H1 (cell line): ENCODE results near the gene FAM171A1.

ENCODE experiments used
- CTCF ChIP-seq, 3 experiments: IDR thresholded peaks; 1 replicate in 2 of 3; 2 replicates in 1 of 3; pipeline versions ENCODE4 v1.5.1 to v1.6.1; 2011; ENCODE audit warnings: low read length in 3 of 3, mild to moderate bottlenecking in 3 of 3, inconsistent platforms in 2 of 3, low read depth in 1 of 3, moderate library complexity in 1 of 3; ENCODE audit not compliant: insufficient read depth in 1 of 3; ENCODE audit errors: control extremely low read depth in 1 of 3
- EP300 ChIP-seq, 2 experiments: IDR thresholded peaks; 1 replicate in 1 of 2; 2 replicates in 1 of 2; pipeline ENCODE4 v1.6.1; 2011 to 2012; ENCODE audit warnings: low read depth in 2 of 2, low read length in 2 of 2, mild to moderate bottlenecking in 2 of 2, borderline replicate concordance in 1 of 2, inconsistent platforms in 1 of 2, moderate library complexity in 1 of 2
- SIN3A ChIP-seq, 2 experiments: IDR thresholded peaks in 1 of 2; conservative IDR thresholded peaks in 1 of 2; 2 replicates each; pipeline ENCODE4 v1.6.1; 2011 to 2012; ENCODE audit warnings: low read length in 2 of 2, improper control_type of control experiment in 1 of 2, low read depth in 1 of 2, mild to moderate bottlenecking in 1 of 2

- TF ChIP-seq CTCF (IDR thresholded peaks at IDR 0.05; ENCODE audit: control extremely low read depth in 1 of 3, insufficient read depth in 1 of 3, low read depth in 1 of 3, low read length in 3 of 3): no peak
- no peak for TF ChIP-seq SIN3A (conservative IDR thresholded peaks at IDR 0.05 in 1 of 2, IDR thresholded peaks at IDR 0.05 in 1 of 2; ENCODE audit: low read depth in 1 of 2, low read length in 2 of 2)
- TF ChIP-seq EP300 (IDR thresholded peaks at IDR 0.05; ENCODE audit: borderline replicate concordance in 1 of 2, low read depth in 2 of 2, low read length in 2 of 2): no peak
Measured at GRCh38 chr10:15293862-15294842, 76.9 kb downstream of the FAM171A1 start.
